NOMO-1 treated with dmso at 0.1 percent for 144 hours (cell line): ENCODE data around the gene SIT1.

Source experiments
- DNase-seq: peaks from one replicate; lab custom pipeline; 2025; ENCODE audit not compliant: unreplicated experiment; lab: John Stamatoyannopoulos, UW

Gene SIT1, protein sequence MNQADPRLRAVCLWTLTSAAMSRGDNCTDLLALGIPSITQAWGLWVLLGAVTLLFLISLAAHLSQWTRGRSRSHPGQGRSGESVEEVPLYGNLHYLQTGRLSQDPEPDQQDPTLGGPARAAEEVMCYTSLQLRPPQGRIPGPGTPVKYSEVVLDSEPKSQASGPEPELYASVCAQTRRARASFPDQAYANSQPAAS

GRCh38 chr9:35650341-35651158 lies at the start of gene SIT1:
Gene SIT1, minus strand, starts transcription at chr9:35650931. Its CDS starts 78 bp downstream, at chr9:35650853.
- DNase-seq = no peak

DNA sequence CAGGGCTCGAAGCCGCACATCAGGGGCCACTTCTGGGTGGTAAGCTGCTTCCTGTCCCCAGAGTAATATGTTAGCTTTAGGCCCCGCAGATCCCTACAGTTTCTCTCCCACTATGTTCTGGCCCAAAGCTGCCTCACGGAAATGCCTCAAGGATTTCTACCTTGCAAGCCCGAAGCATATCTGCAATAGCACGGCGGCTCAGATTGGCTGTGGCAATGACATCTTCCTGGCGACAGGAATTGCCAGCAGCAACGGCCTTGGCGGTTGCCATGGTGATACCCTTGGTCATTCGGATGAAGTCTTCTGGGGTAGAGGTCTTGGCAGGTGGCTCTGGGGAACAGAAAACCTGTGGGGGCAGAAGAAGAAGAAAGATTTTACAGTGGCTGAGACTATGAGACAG lies 49.3 kb upstream of the SIT1 start:
- DNase-seq = no peak

- DNase-seq = no peak
These were observed 47.5 kb upstream of the SIT1 start for GRCh38 chr9:35698231-35698630.

GRCh38 chr9:35697486-35697885 lies 46.8 kb upstream of the SIT1 start:
- no peak for DNase-seq

DNA sequence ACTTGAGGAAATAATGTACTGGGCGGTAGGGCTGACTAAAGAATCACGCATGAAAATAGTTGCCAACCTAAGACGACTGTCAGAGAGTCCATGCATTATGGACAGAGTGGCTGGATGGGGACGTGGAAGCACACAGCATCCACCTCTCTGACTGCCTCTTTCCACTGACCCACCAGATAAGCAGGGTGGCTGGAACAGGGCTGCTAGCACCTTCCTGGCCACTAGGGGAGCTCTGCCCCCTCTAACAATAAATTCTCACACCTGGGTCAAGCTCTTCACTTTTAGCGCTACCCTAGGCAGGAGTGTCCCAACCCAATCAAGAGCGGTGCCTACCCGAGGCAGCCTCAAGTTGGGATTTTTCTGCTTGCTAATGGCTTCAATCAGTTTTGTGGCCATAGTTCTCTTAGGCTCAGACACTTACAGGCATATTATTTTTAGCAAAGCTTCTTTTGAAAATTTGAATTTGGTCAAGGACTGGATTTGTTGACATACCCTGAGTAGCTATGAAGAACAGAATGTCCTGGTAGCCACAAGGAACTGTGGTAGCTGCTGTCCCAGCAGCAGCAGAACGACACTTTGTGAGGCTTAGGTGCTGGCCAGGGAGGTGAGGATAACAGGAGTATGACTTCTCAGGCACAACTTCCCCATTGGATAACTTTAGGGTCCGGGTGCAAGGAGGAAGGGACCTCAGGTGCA lies 45.9 kb upstream of the SIT1 start:
- DNase-seq = peak; percentile 14

- DNase-seq = no peak
These were observed 45.2 kb upstream of the SIT1 start for GRCh38 chr9:35695943-35696401.

GRCh38 chr9:35691757-35692301 lies 41.1 kb upstream of the SIT1 start:
- no peak for DNase-seq

DNA sequence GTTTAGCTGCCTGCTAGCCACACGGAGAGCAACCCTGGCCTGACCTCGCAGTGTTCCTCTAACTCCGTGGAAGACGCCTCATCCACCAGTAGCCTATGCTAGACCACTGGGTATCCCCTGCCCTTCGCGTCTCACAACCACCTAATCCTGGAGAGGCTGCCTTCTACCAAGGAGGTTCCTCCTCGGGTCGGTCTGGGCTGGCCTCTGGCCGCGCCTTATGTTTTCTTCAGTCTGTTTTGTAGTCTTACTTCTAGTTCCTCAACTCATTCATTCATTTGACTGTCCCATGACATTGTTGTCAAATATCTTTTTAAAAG lies 40.6 kb upstream of the SIT1 start:
- DNase-seq = no peak

DNA sequence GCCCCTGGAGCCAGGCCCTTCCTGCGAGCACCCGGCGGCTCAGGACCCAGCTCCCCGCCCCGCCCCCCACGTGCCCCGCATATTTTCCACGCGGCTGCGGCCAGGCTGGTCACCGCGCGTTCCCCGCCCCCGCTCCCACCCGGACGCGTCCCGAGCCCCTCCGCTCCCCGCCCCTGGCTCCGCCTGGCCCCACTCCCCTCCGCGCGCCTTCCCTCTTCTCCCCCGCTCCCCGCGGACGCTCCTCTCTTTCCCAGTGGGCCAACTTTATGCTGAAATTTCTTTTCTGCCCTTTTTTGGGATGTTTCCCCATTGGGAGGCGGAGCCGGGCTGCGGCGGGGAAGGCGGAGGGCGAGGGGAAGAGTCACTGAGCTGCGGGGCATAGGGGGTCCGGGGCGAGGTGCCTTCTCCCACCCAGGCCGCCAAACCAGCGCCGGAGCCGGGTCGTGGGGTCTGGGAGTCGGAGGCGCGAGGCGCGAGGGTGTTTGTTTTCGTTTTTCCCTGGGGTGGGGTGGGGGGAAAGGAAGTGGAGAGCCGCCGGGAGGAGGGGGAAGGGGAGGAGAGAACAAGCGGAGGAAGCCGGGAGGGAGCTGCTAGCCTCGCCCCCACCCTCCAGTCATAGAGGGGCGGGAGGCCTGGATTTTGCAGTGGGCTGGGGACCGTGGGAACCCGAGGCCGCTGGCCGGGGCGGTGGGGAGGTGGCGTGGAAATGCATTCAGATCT lies 40.0 kb upstream of the SIT1 start:
- DNase-seq = peak; percentile 27

DNA sequence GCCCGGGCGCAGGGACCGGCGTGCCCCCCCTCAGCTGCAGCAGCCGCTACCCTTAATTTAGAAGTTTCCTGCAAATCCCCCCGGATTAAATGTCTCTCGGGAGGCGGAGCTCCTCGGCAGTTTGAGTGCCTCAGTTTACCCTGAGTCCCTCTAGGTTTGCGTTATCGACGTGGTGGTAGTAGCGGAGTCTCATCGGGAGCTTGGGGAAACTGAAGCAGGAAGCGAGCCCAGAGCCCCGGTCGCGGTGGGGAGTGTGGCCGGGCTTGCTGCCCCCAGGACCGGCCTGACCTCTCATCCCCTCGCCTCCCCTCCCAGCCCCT lies 39.5 kb upstream of the SIT1 start:
- no peak for DNase-seq

DNA sequence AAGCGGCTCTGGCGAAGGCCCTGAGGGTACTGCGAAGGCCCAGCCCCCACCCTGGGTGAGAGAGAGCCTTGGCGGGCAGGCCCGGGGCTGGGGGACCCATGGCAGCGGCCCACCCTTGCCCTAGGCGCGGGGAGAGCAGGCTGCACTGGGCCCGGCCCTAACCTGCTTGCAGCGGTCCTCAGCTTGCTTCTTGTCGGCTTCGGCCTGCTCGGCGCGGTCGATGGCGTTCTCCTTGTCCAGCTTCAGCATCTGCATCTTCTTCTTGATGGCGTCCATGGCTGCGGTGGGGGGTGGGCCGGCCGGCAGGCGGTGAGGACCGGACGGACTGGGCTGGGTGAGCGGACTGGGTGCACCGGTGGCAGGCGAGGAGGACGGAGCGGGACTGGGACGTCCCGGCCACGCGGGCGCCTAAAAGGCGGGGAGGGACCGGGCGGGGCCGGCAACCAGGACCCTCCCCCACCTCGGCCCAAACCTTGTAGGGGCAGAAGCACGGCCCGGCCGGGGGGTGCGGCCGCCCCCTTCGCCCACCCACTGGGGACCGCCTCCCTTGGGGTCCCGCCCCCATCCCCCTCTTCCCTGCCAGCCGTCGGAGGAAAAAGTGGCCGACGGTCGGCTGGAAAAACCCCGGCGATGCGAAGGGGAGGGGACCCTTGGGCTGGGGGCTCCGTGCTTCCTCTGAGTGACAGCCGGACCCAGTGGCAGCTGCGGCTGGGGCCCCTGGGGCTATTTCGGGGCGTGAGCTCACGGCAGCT lies 39.0 kb upstream of the SIT1 start, which contains the start of gene TPM2:
TPM2 (minus strand) TSS at position 384 of the 752 bp plus-strand sequence; CDS start at position 276, 108 bp downstream.
- no peak for DNase-seq

- no peak for DNase-seq
These were observed 38.1 kb upstream of the SIT1 start for GRCh38 chr9:35688558-35689541.

- DNase-seq = no peak
These were observed 37.3 kb upstream of the SIT1 start for GRCh38 chr9:35687972-35688557.

GRCh38 chr9:35687306-35687705 lies 36.6 kb upstream of the SIT1 start:
- DNase-seq = no peak

DNA sequence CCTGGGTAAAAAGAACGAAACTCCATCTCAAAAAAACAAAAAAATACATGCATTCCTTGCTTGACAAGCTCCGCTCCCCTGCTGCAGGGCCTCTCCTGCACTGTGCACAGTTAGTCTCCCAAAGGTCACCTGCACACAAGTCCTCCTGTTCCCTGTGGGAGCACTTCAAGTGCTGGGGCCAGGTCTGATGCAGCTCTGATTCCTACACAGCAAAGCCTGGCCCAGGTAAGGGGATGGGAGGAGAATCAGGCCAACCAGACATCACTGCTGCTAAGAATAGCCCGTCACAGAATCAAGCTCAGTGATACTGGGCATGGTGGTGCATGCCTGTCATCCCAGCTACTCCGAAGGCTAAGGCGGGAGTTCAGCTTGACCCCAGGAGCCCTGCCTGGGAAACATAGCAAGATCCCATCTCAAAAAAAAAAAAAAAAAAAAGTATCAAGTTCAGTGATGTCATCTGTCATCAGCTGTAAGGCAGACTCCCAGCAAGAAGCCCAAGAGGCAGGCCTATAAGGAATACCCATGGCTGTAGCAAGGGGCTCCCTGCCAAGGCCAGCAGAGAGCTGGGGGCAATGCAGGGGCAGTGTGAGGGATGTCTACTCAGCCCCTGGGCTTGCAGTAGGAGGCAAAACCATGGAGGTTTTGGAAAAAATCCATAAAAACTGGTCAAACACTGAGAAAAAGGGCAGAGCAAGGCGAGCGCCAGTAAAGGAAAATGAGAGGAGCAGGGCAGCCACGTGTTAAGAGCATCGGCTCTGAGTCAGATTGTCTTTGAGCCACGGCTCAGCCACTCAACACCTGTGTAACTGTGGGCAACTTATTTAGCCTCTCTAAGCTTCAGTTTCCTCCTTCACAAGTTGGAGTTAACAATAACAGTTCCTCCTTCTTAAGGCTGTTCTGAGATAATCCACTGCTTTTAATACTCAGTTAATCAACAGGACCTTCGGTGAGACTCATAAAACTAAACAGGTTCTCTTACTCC lies 35.8 kb upstream of the SIT1 start:
- DNase-seq = no peak

DNA sequence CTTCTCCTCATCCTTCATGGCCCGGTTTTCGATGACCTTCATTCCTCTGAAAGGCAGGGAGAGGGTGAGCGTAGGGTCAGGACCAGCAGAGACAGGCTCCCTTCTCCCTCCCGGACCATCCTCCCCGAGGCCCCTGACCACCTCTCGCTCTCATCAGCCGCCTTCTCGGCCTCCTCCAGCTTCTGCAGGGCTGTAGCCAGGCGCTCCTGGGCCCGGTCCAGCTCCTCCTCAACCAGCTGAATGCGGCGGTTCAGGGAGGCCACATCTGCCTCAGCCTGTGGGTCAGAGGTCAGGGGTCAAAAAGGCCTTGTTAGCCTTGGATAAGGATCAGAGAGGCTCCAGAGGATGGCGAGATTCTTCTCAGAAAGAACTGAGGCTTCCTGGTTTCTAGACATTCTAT lies 34.8 kb upstream of the SIT1 start:
- DNase-seq = no peak

- DNase-seq = no peak
These were observed 34.2 kb upstream of the SIT1 start for GRCh38 chr9:35684921-35685320.

DNA sequence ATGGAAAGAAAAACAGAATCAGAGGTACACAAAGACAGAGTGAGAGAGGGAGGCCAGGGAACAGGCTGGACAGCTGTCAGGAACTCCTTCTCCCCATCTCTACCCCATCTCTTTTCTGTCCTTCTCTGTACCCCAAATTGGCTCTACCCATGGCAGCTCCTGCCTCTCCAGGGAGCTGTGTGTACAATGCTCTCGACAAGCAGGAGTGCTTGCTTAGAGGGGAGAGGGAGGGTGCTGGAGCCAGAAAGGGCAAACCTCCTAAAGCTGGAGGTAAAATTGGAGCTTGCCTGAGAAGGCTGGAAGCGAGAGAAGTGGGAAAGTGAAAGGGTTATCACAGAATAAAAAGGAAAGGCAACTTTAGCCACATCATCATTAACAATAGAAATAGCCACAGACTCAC lies 32.6 kb upstream of the SIT1 start:
- DNase-seq = no peak
